Liver (tissue), 9 donors: Measurements from ENCODE around the gene SIX3. TPM values are rescaled to one million over a fixed set of nuclear protein-coding genes. Genes with fewer than 3 reads are reported as not detected.

ENCODE experiments used
- DNase-seq: peaks from one replicate; pipeline ENCODE4 v3.0.0-alpha.2; 2017; ENCODE audit warnings: low spot score
- H3K27ac ChIP-seq, 2 donors: one replicate each; pipeline ENCODE4 v1.7.0; 2013; ENCODE audit warnings: inconsistent platforms in 2 of 2, low read length in 2 of 2, control low read depth in 1 of 2, low read depth in 1 of 2, mild to moderate bottlenecking in 1 of 2
- H3K27me3 ChIP-seq, 4 donors: one replicate each; pipeline versions ENCODE4 v1.6.1 to v1.7.0; 2013; ENCODE audit warnings: low read length in 3 of 4, inconsistent platforms in 1 of 4, mild to moderate bottlenecking in 1 of 4, moderate library complexity in 1 of 4; ENCODE audit not compliant: control insufficient read depth in 4 of 4, insufficient read depth in 4 of 4
- H3K36me3 ChIP-seq, 4 donors: one replicate each; pipeline versions ENCODE4 v1.6.1 to v1.7.0; 2013; ENCODE audit warnings: low read length in 3 of 4, mild to moderate bottlenecking in 3 of 4, low read depth in 1 of 4, moderate library complexity in 1 of 4; ENCODE audit not compliant: control insufficient read depth in 4 of 4, insufficient read depth in 3 of 4
- H3K4me1 ChIP-seq, 4 donors: one replicate each; pipeline versions ENCODE4 v1.6.1 to v1.7.0; 2013; ENCODE audit warnings: low read length in 3 of 4, mild to moderate bottlenecking in 3 of 4, moderate library complexity in 1 of 4; ENCODE audit not compliant: control insufficient read depth in 4 of 4, insufficient read depth in 4 of 4
- H3K4me3 ChIP-seq, 3 donors: one replicate each; pipeline versions ENCODE4 v1.6.1 to v1.7.0; 2013; ENCODE audit warnings: low read length in 3 of 3, control low read depth in 1 of 3, low read depth in 1 of 3, mild to moderate bottlenecking in 1 of 3
- H3K9ac ChIP-seq, 2 donors: one replicate each; pipeline ENCODE4 v1.7.0; 2013; ENCODE audit warnings: low read length in 2 of 2, mild to moderate bottlenecking in 2 of 2, moderate library complexity in 2 of 2, control low read depth in 1 of 2, low read depth in 1 of 2
- H3K9me3 ChIP-seq, 4 donors: one replicate each; pipeline versions ENCODE4 v1.6.1 to v1.7.0; 2013; ENCODE audit warnings: low read length in 3 of 4; ENCODE audit not compliant: control insufficient read depth in 4 of 4
- EGR1 ChIP-seq, 2 donors: IDR thresholded peaks; 2 replicates each; pipeline ENCODE4 v1.6.1; 2016 to 2018; ENCODE audit warnings: antibody characterized with exemption in 2 of 2, low read depth in 2 of 2
- FOXA1 ChIP-seq: IDR thresholded peaks from 2 replicates; pipeline ENCODE4 v1.6.1; 2016; ENCODE audit warnings: antibody characterized with exemption
- FOXA2 ChIP-seq: IDR thresholded peaks from 2 replicates; pipeline ENCODE4 v1.6.1; 2016; ENCODE audit warnings: antibody characterized with exemption
- GABPA ChIP-seq, 2 donors: IDR thresholded peaks in 1 of 2; conservative IDR thresholded peaks in 1 of 2; 2 replicates each; pipeline ENCODE4 v1.6.1; 2016; ENCODE audit warnings: antibody characterized with exemption in 2 of 2, mild to moderate bottlenecking in 1 of 2, moderate library complexity in 1 of 2
- HNF4A ChIP-seq, 2 donors: conservative IDR thresholded peaks; 2 replicates each; pipeline ENCODE4 v1.6.1; 2016; ENCODE audit warnings: antibody characterized with exemption in 2 of 2, mild to moderate bottlenecking in 2 of 2
- HNF4G ChIP-seq: IDR thresholded peaks from 2 replicates; pipeline ENCODE4 v1.6.1; 2016; ENCODE audit warnings: antibody characterized with exemption
- JUND ChIP-seq, 2 donors: IDR thresholded peaks; 2 replicates each; pipeline ENCODE4 v1.6.1; 2016; ENCODE audit warnings: antibody characterized with exemption in 2 of 2
- NR2F2 ChIP-seq: IDR thresholded peaks from 2 replicates; pipeline ENCODE4 v1.6.1; 2016; ENCODE audit warnings: antibody characterized with exemption
- RAD21 ChIP-seq, 2 donors: IDR thresholded peaks; 2 replicates each; pipeline ENCODE4 v1.6.1; 2016; ENCODE audit warnings: antibody characterized with exemption in 2 of 2, mild to moderate bottlenecking in 2 of 2
- RXRA ChIP-seq, 2 donors: IDR thresholded peaks; 2 replicates each; pipeline ENCODE4 v1.6.1; 2017 to 2018; ENCODE audit warnings: antibody characterized with exemption in 2 of 2, mild to moderate bottlenecking in 1 of 2
- SP1 ChIP-seq: IDR thresholded peaks from 2 replicates; pipeline ENCODE4 v1.6.1; 2018; ENCODE audit warnings: antibody characterized with exemption, mild to moderate bottlenecking
- TAF1 ChIP-seq: conservative IDR thresholded peaks from 2 replicates; pipeline ENCODE4 v1.6.1; 2016; ENCODE audit warnings: antibody characterized with exemption, mild to moderate bottlenecking
- YY1 ChIP-seq: IDR thresholded peaks from 2 replicates; pipeline ENCODE4 v1.6.1; 2016; ENCODE audit warnings: antibody characterized with exemption, mild to moderate bottlenecking
- WGBS: extraction: QIAGEN DNeasy Blood & Tissue Kit; methylation state at CpG from one replicate; pipeline ENCODE4 v1.1.7; 2013; 5-methylcytosine and 5-hydroxymethylcytosine counted together
- polyA plus RNA-seq, 2 donors: library from polyadenylated mRNA; stranded (reverse) in 1 of 2; unstranded in 1 of 2; fragments of 200-250 nt in 1 of 2; fragments of >200 nt in 1 of 2; fragmentation: Nextera tagmentation in 1 of 2; extraction: Ambion mirVana in 1 of 2; gene quantifications; one replicate each; pipeline versions ENCODE4 v1.2.1 to v1.2.3, GENCODE V29; 2013 to 2015
- total RNA-seq, 2 donors: library from RNA; depleted of rRNA; stranded (reverse); fragments of >200 nt; gene quantifications; one replicate each; pipeline ENCODE4 v1.2.3, GENCODE V29; 2014
- TF ChIP-seq, protein P1 (sequence below): IDR thresholded peaks from 2 replicates; pipeline ENCODE4 v1.6.1; 2016; ENCODE audit warnings: antibody characterized with exemption
- TF ChIP-seq, protein P2 (sequence below): IDR thresholded peaks from 2 replicates; pipeline ENCODE4 v1.6.1; 2016; ENCODE audit warnings: antibody characterized with exemption
- TF ChIP-seq, protein P3 (sequence below): IDR thresholded peaks from 2 replicates; pipeline ENCODE4 v1.6.1; 2016; ENCODE audit warnings: antibody characterized with exemption
- TF ChIP-seq, protein P4 (sequence below): fragments of 150-350 bp; IDR thresholded peaks from 2 replicates; pipeline ENCODE4 v1.5.1; 2017; ENCODE audit warnings: improper control_type of control experiment, low read depth, low read length; ENCODE audit not compliant: missing input control
- TF ChIP-seq, protein P5 (sequence below): IDR thresholded peaks from 2 replicates; pipeline ENCODE4 v1.6.1; 2016; ENCODE audit warnings: antibody characterized with exemption, mild to moderate bottlenecking
- donor health status: healthy.
- donor health status: healthy.
- donor health status: healthy.
- donor health status: healthy.
- donor health status: healthy.

Gene SIX3
- total and polyA plus RNA-seq, 4 donors = not detected

DNA sequence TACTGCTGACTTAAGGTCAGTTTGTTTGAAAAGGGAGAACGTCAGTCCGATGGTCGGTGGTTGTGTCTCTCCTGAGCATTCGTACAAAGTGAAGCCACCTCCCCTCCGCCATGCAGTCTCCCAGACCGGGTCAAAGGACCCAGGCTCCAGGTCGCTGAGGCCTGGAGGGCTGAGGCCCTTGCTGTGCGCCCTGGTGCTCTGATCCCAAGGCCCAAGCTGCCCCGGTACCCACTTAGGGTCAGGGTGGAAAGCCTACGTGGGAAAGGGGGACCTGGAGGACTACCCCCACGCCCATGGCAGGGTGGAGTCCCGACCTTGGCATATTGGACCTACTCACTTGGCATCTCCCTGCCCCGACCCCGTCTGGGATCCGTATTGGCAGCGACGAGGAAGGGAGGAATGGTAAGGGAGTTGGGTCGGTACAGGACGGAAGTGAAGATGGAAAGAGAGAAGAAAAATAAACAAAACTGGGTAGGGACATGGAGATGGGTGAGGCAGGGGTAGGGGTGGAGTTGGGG, 8.0 kb upstream of the SIX3 start:
- Histone ChIP-seq H3K4me1 (peaks cover 13 to 56% (median 19%) of the 10 kb centered on the region in 4 donors), H3K27me3 (peaks cover 7 to 36% (median 19%) of the 10 kb centered on the region in 4 donors), H3K9ac (no peak overlapping the region), H3K4me3 (no peak overlapping the region), H3K9me3 (peaks cover 0 to 2% (median 0%) of the 10 kb centered on the region in 4 donors), H3K36me3 (no peaks in the 10 kb centered on the region), H3K27ac (no peak overlapping the region)
- no peak for DNase-seq
- no peak for TF ChIP-seq GABPA (IDR thresholded peaks at IDR 0.05 in 1 of 2, conservative IDR thresholded peaks at IDR 0.05 in 1 of 2)
- TF ChIP-seq NR2F2 = no peak
- TF ChIP-seq RXRA (IDR thresholded peaks at IDR 0.05) = no peak
- no peak for TF ChIP-seq FOXA2
- 8% methylated on average over 19 of the region's 19 CpGs for WGBS

DNA sequence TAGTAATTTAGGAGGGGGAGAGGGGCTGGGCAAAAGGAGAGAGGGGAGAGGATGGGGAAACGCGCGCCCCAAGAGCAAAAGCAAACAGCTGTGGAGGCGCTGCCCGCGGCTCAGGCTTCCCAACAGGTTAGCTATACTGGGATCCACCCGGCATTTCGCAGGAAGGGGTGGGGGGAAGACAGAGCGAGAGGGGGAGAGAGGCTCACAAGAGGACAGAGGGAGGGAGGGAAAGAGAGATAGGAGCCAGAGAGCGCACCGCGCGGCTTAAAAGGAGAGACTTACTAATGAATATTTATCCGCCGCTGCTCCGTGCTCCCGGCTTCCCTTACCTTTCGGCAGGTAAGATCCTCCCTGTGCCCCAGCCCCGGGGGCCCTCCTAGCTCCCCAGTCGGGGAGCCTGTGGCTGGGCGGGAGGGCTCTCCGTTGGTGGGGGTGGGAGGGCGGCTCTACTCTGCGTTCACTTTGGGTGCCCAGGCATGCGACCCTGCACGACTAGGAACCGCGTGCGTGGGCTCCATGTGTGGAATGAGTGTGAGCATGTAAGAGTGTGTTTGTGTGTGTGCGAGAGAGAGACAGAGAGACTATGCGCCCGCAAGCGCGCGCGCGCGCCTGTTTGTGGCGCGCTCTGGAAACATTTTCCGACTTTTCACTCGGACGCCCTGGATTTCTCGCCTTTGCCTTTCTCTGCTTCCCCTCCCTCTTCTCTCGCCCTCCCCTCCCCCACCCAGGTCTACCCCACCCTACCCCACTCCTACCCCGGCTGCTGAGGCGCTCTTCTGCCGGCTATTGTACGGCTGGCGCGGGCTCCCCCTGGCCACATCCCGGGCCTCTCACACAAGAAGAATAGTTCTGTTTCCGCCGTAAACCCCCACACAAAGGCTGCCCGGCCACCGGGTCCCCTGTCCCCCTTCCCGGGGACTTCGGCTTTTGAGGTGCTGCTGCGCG, 7.2 kb upstream of the SIX3 start:
- Histone ChIP-seq H3K27me3 (peaks cover 7 to 30% (median 19%) of the 10 kb centered on the region in 4 donors), H3K36me3 (no peaks in the 10 kb centered on the region), H3K9me3 (peaks cover 0 to 2% (median 0%) of the 10 kb centered on the region in 4 donors), H3K9ac (no peak overlapping the region), H3K4me3 (peak overlapping the region in 1 of 3 donors; percentile 40), H3K4me1 (peaks cover 13 to 56% (median 20%) of the 10 kb centered on the region in 4 donors), H3K27ac (no peak overlapping the region)
- no peak for DNase-seq
- 3% methylated on average over 60 of the region's 60 CpGs for WGBS
- TF ChIP-seq JUND (IDR thresholded peaks at IDR 0.05) (no peak), HNF4G (no peak), SP1 (no peak), FOXA2 (no peak), TAF1 (no peak), RAD21 (IDR thresholded peaks at IDR 0.05) (no peak), RXRA (IDR thresholded peaks at IDR 0.05) (no peak), YY1 (no peak), NR2F2 (no peak), GABPA (IDR thresholded peaks at IDR 0.05 in 1 of 2, conservative IDR thresholded peaks at IDR 0.05 in 1 of 2) (no peak), EGR1 (IDR thresholded peaks at IDR 0.05; ENCODE audit: low read depth in 2 of 2) (no peak), FOXA1 (no peak), HNF4A (conservative IDR thresholded peaks at IDR 0.05) (no peak)
- TF ChIP-seq, protein P1, sequence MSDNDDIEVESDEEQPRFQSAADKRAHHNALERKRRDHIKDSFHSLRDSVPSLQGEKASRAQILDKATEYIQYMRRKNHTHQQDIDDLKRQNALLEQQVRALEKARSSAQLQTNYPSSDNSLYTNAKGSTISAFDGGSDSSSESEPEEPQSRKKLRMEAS = no peak
- TF ChIP-seq, protein P2, sequence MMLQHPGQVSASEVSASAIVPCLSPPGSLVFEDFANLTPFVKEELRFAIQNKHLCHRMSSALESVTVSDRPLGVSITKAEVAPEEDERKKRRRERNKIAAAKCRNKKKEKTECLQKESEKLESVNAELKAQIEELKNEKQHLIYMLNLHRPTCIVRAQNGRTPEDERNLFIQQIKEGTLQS = no peak
- TF ChIP-seq, protein P3, sequence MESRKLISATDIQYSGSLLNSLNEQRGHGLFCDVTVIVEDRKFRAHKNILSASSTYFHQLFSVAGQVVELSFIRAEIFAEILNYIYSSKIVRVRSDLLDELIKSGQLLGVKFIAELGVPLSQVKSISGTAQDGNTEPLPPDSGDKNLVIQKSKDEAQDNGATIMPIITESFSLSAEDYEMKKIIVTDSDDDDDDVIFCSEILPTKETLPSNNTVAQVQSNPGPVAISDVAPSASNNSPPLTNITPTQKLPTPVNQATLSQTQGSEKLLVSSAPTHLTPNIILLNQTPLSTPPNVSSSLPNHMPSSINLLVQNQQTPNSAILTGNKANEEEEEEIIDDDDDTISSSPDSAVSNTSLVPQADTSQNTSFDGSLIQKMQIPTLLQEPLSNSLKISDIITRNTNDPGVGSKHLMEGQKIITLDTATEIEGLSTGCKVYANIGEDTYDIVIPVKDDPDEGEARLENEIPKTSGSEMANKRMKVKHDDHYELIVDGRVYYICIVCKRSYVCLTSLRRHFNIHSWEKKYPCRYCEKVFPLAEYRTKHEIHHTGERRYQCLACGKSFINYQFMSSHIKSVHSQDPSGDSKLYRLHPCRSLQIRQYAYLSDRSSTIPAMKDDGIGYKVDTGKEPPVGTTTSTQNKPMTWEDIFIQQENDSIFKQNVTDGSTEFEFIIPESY = no peak
- TF ChIP-seq, protein P4, sequence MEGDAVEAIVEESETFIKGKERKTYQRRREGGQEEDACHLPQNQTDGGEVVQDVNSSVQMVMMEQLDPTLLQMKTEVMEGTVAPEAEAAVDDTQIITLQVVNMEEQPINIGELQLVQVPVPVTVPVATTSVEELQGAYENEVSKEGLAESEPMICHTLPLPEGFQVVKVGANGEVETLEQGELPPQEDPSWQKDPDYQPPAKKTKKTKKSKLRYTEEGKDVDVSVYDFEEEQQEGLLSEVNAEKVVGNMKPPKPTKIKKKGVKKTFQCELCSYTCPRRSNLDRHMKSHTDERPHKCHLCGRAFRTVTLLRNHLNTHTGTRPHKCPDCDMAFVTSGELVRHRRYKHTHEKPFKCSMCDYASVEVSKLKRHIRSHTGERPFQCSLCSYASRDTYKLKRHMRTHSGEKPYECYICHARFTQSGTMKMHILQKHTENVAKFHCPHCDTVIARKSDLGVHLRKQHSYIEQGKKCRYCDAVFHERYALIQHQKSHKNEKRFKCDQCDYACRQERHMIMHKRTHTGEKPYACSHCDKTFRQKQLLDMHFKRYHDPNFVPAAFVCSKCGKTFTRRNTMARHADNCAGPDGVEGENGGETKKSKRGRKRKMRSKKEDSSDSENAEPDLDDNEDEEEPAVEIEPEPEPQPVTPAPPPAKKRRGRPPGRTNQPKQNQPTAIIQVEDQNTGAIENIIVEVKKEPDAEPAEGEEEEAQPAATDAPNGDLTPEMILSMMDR = no peak
- TF ChIP-seq, protein P5, sequence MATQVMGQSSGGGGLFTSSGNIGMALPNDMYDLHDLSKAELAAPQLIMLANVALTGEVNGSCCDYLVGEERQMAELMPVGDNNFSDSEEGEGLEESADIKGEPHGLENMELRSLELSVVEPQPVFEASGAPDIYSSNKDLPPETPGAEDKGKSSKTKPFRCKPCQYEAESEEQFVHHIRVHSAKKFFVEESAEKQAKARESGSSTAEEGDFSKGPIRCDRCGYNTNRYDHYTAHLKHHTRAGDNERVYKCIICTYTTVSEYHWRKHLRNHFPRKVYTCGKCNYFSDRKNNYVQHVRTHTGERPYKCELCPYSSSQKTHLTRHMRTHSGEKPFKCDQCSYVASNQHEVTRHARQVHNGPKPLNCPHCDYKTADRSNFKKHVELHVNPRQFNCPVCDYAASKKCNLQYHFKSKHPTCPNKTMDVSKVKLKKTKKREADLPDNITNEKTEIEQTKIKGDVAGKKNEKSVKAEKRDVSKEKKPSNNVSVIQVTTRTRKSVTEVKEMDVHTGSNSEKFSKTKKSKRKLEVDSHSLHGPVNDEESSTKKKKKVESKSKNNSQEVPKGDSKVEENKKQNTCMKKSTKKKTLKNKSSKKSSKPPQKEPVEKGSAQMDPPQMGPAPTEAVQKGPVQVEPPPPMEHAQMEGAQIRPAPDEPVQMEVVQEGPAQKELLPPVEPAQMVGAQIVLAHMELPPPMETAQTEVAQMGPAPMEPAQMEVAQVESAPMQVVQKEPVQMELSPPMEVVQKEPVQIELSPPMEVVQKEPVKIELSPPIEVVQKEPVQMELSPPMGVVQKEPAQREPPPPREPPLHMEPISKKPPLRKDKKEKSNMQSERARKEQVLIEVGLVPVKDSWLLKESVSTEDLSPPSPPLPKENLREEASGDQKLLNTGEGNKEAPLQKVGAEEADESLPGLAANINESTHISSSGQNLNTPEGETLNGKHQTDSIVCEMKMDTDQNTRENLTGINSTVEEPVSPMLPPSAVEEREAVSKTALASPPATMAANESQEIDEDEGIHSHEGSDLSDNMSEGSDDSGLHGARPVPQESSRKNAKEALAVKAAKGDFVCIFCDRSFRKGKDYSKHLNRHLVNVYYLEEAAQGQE = no peak
